Nephron (organoid): ENCODE data around the gene LCLAT1.
"Not testable (repeated sequence)": the region's sequence is repeated elsewhere in the genome, so short reads cannot be mapped to it uniquely, and the experiment has no call there.

ENCODE experiments used
- H3K27ac Mint-ChIP-seq, 3 experiments: 2 replicates each; pipeline ENCODE4 v1.8.0; 2020; ENCODE audit warnings: mixed read lengths in 3 of 3, mild to moderate bottlenecking in 2 of 3, moderate library complexity in 1 of 3
- H3K27me3 Mint-ChIP-seq: 2 replicates; pipeline ENCODE4 v1.8.0; 2021; ENCODE audit warnings: low read depth, mild to moderate bottlenecking, moderate library complexity, mixed read lengths
- H3K36me3 Mint-ChIP-seq: 2 replicates; pipeline ENCODE4 v1.8.0; 2020; ENCODE audit warnings: low read depth, mixed read lengths
- H3K4me1 Mint-ChIP-seq: 2 replicates; pipeline ENCODE4 v1.8.0; 2020; ENCODE audit warnings: mixed read lengths
- H3K4me3 Mint-ChIP-seq, 3 experiments: 2 replicates each; pipeline ENCODE4 v1.8.0; 2020; ENCODE audit warnings: mild to moderate bottlenecking in 3 of 3, mixed read lengths in 3 of 3, moderate library complexity in 2 of 3
- H3K9me3 Mint-ChIP-seq: 2 replicates; pipeline ENCODE4 v1.8.0; 2020; ENCODE audit warnings: mixed read lengths
- CTCF ChIP-seq, 3 experiments: fragments of 200-600 bp; sonication (generic); IDR thresholded peaks; one replicate each; pipeline ENCODE4 v1.5.0; 2021; ENCODE audit warnings: antibody characterized with exemption in 3 of 3; ENCODE audit not compliant: unreplicated experiment in 3 of 3

LCLAT1 gene

GRCh38 chr2:30487603-30488002 lies 40.6 kb downstream of the LCLAT1 start:
- Mint-ChIP-seq H3K27me3 (no peaks in the 10 kb centered on the region), H3K4me3 (no peak overlapping the region), H3K4me1 (peaks cover 19% of the 10 kb centered on the region), H3K36me3 (no peaks in the 10 kb centered on the region), H3K27ac (peak overlapping the region in 2 of 3 experiments; percentile 31 to 40), H3K9me3 (no peaks in the 10 kb centered on the region)
- TF ChIP-seq CTCF (IDR thresholded peaks at IDR 0.05; ENCODE audit: unreplicated experiment in 3 of 3), result no peak

GRCh38 chr2:30488012-30488659 lies 41.1 kb downstream of the LCLAT1 start:
- no peak overlapping the region for H3K27ac Mint-ChIP-seq
- no peaks in the 10 kb centered on the region for H3K27me3 Mint-ChIP-seq
- TF ChIP-seq CTCF (IDR thresholded peaks at IDR 0.05; ENCODE audit: unreplicated experiment in 3 of 3), result no peak
- no peaks in the 10 kb centered on the region for H3K36me3 Mint-ChIP-seq
- H3K4me1 Mint-ChIP-seq, result peaks cover 22% of the 10 kb centered on the region
- H3K4me3 Mint-ChIP-seq, result no peak overlapping the region
- H3K9me3 Mint-ChIP-seq, result no peaks in the 10 kb centered on the region

- peaks cover 2% of the 10 kb centered on the region for H3K9me3 Mint-ChIP-seq
- TF ChIP-seq CTCF (IDR thresholded peaks at IDR 0.05; ENCODE audit: unreplicated experiment in 3 of 3), result no peak
- H3K27me3 Mint-ChIP-seq, result no peaks in the 10 kb centered on the region
- H3K36me3 Mint-ChIP-seq, result peaks cover 7% of the 10 kb centered on the region
- peaks cover 26% of the 10 kb centered on the region for H3K4me1 Mint-ChIP-seq
- H3K27ac Mint-ChIP-seq, result peak overlapping the region in 1 of 3 experiments; percentile 31
- H3K4me3 Mint-ChIP-seq, result no peak overlapping the region
Observed at GRCh38 chr2:30491225-30491624, 44.2 kb downstream of the LCLAT1 start.

GRCh38 chr2:30492185-30492584 lies 45.1 kb downstream of the LCLAT1 start:
- Mint-ChIP-seq H3K4me1 (peaks cover 26% of the 10 kb centered on the region), H3K9me3 (peaks cover 2% of the 10 kb centered on the region), H3K27ac (peak overlapping the region in 2 of 3 experiments; percentile 2 to 38)

GRCh38 chr2:30492619-30493018 lies 45.6 kb downstream of the LCLAT1 start:
- Mint-ChIP-seq H3K27ac (peak overlapping the region in 2 of 3 experiments; percentile 2 to 38), H3K9me3 (peaks cover 3% of the 10 kb centered on the region), H3K27me3 (no peaks in the 10 kb centered on the region), H3K4me1 (peaks cover 22% of the 10 kb centered on the region), H3K36me3 (peaks cover 17% of the 10 kb centered on the region), H3K4me3 (no peak overlapping the region)
- no peak for TF ChIP-seq CTCF (IDR thresholded peaks at IDR 0.05; ENCODE audit: unreplicated experiment in 3 of 3)

More at GRCh38 chr2:30492185-30492584, 45.1 kb downstream of the LCLAT1 start:
- no peak overlapping the region for H3K4me3 Mint-ChIP-seq
- H3K36me3 Mint-ChIP-seq, result peaks cover 15% of the 10 kb centered on the region
- H3K27me3 Mint-ChIP-seq, result no peaks in the 10 kb centered on the region
- no peak for TF ChIP-seq CTCF (IDR thresholded peaks at IDR 0.05; ENCODE audit: unreplicated experiment in 3 of 3)

GRCh38 chr2:30493440-30493839 lies 46.4 kb downstream of the LCLAT1 start:
- H3K27ac Mint-ChIP-seq, result no peak overlapping the region
- peaks cover 25% of the 10 kb centered on the region for H3K36me3 Mint-ChIP-seq
- no peak overlapping the region for H3K4me3 Mint-ChIP-seq
- peaks cover 9% of the 10 kb centered on the region for H3K9me3 Mint-ChIP-seq
- H3K4me1 Mint-ChIP-seq, result peaks cover 20% of the 10 kb centered on the region
- H3K27me3 Mint-ChIP-seq, result no peaks in the 10 kb centered on the region
- no peak for TF ChIP-seq CTCF (IDR thresholded peaks at IDR 0.05; ENCODE audit: unreplicated experiment in 3 of 3)

GRCh38 chr2:30495896-30496295 lies 48.9 kb downstream of the LCLAT1 start:
- H3K36me3 Mint-ChIP-seq, result peaks cover 39% of the 10 kb centered on the region
- not testable (repeated sequence) for H3K4me3 Mint-ChIP-seq, H3K27ac Mint-ChIP-seq, H3K27me3 Mint-ChIP-seq
- H3K4me1 Mint-ChIP-seq, result peaks cover 20% of the 10 kb centered on the region
- H3K9me3 Mint-ChIP-seq, result peaks cover 20% of the 10 kb centered on the region
